GM19395 (cell line): ENCODE data around the gene HACL1.
A peak's percentile ranks its signal among the peaks of the same experiment; 100 is the strongest.

ENCODE experiments used
- ATAC-seq: cut with Tn5 transposase; IDR thresholded peaks from one replicate; pipeline ENCODE4 v1.9.1; 2021; ENCODE audit warnings: mild to moderate bottlenecking, moderate library complexity; ENCODE audit not compliant: unreplicated experiment

The HACL1 gene

DNA sequence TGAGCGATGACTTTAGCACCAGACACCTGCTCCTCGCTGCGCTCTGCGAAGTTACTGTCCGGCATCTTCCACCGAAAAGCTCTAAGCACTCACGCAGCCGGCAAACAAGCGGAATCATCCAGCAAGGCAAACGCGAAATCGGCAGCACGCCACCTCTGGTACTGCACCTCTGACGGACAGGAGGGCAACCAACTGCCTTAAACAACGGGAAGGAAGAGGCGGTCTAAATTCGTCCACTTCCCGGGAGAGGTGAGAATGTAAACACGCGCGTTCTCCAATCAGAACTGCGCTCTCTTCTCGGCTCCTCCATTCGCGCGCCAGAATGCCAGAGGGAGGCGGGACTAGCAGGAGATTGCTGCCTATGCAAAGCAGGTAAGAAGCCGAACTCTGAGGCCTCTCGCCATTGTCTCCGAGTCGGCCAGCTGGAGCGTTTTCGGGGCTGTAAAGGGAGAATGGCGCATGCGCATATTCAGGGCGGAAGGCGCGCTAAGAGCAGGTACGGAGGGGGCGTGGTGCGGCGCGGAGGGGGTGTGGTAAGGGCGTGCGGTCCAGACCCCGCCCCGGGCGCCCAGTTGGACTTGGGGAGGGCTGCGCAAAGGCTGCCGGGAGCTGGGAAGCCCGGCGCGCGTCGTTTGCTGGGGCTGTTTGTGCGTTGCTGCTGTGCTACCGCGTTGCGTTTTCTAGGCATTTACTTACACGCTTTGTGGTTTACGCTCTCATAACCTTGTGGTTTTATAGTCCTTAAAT is at the start of gene HACL1, which contains the start of gene BTD:
Gene HACL1, minus strand, starts transcription at position 171 of the 747 bp plus-strand sequence. Its CDS starts 106 bp downstream, at position 65.
Gene BTD, plus strand, starts transcription at position 347 of the 747 bp plus-strand sequence. CDS start 33,695 bp downstream, outside the sequence.
- ATAC-seq: peak; percentile 96

DNA sequence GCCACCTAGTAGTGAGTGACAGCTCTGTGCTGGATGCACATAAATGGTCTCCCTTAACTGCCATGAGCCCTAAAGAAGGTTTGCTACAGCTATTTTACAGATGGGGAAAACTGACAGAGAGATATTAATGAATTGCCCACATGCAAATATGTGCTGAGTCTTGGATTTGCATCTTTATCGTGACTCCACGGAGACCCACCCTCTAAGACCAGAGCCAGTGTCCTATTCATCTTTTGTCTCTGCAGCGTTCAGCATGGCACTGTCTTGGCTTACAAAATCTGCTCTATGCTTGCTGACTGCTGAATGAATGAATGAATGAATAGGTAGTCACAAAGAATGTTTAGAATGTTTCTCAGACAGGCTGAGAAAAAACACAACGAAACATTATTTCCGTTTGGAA is 48.5 kb upstream of the HACL1 start:
- no peak for ATAC-seq

DNA sequence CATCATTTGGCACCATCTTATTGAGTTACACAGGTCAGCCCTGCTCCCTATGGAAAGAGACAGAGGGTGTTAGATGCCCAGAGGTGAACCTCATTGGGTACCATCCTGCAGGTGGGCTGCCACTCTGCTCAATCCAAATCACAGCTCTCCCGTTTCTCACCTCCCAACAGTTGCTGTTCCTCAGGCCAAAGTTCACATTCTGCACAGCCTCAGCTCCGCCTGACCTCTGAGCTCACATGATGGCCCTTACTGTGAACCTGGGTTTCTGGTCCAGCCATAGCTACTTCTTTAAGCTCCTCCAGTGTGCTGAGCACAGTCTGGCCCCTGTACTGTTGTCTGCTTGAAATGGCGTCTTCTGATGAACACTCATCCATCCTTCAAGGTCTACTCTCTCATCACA is 48.0 kb upstream of the HACL1 start:
- ATAC-seq: no peak

DNA sequence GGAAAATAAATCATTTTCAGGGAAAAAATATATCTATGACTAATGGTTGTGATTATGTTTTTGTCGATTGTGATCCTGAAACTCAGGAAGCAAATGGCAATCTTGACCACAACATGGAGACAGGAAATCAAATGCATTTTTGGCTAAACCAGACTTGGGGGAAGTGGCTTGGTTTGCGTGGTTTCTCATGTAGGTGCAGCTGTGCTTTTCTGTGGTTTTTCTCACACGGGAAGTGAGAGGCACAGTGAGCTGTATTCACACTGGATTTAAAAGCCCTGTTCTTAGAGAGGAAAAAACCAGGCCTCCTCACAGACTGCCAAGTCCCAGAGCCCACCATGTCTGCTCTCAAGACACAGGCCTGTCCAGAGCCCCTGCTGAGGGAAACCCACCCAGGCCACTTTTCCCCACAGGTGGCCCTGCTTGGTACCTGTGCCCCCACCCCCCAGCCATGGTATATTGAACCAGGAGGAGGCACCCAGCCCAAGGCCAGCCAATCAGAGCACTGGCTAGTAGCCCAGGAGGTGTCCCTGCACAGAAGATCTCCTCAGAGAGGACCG is 46.3 kb upstream of the HACL1 start:
- peak; percentile 92 for ATAC-seq

DNA sequence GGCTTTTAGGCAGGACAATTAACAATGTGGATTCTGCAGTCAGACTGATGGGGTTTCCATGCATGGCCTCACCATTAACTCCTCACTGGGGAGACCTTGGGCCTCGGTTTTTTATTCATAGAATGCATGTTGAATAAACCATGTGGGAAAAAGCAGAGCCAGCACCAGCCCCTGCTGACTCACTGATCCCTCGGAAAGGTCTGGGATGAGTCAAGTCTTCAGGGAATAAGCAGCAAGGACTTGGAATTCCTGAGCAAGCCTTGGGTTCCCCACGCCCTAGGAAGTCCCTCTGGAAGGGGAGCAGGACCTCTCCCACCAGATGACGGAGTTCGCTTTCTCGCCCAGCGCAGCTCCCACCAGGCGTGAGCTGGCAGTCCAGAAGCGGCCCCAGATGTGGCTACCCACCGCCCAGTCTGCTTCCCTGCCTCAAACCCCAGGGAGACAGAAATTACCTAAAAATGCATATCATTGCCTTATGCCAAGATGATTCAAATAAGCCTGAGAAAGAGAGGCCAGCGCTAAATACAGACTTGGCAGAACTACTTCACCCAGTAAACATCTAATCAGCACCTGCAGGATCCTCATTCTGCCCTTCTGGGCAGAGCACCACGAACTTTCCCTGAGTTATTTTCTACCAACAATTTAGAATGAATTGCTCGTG is 45.6 kb upstream of the HACL1 start:
- ATAC-seq: peak; percentile 18

DNA sequence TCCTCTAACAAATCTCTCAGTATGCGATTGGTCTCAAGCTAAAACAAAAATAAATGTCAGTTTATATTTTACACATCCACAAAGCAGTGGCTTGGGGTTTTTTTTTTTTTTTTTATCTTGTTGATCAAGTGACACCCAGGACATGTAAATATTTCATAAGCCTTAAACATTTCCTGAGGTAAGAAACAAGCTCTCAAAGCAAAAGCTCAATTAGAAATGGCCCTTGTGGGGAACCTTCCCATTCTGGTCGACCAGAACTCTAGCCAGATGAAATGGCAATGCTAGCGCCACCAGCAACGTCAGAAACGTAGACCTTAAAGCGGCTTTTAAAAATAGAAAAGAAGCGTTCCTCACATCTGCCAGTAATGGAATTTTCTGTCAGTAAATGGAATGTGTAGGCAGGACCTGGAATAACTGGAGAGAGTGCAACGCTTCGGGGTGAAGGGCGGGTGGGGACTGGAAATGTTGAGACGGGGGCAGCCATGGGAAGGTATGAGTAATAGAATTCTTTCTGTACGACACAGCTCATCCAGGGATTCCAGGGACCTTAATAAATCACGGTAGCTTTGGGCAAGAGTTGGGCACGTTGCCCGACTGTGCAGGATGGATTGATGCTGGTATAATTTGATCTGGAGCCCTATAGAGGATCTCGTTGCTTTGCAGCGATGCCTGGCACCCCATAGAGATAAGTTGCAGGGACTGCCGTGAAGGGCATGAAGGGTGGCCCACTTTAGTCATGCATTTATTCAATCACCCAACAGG is 44.6 kb upstream of the HACL1 start:
- ATAC-seq: no peak

DNA sequence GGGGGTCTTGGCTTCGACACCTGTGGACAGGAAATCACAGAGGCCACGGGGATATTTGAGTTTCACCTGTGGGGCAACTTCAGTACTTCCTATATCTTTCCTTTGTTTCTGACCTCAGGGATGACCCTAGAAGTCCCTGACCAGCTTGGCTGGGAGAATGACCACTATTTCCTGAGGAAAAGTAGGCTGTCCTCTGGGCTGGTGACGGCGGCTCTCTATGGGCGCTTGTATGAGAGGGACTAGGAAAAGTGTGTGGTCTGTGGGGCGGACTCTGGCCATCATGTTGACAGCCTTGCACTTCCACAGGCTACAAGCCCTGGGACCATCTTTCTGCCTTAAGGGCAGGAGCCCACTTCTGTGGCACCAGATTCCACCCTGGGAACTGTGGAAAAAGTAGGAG is 43.9 kb upstream of the HACL1 start:
- ATAC-seq: no peak

DNA sequence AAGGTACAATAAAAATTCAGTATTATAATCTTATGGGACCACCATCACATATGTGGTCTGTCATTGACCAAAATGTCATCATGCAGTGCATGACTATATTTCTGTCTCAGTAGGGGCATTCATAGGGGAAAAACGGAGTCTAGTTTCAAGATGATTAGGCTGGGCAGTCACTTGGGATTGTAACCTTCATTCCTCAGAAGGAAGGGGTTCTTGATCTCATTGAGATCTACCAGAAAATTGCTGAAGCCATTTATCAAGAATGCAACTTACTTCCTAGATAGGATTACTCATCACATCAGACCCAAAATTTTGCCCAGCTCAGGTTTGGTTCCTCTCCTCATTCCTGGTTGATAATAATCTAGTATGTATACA is 37.5 kb upstream of the HACL1 start:
- no peak for ATAC-seq

DNA sequence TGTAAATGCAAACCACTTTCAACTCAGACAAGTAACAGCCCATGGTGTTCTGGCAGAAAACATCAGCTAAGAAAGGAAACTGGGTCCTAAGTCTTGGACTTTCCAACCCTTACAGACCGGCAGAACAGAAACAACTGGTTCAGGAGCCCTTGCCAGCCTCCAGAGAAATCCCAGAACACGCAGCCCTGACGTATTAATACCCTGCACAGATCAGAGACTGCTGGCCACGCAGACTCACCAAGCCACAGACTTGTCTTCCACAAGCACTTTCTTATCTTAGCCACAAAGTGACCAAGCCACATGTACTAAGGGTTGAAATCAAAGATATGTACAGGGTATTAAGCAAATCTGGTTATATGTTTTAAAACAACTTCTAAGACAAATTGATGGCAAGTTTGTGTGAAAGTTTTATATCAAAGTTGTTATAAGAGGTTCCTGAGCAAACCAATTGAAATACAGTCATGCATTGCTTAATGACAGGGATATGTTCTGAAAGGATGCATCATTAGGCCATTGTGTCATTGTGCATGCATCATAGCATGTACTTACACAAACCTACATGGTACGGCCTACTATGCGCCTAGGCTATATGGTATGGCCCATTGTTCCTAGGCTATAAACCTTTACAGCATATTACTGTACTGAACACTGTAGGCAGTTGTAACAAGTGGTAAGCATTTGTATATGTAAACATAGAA is 37.0 kb upstream of the HACL1 start:
- ATAC-seq: no peak

DNA sequence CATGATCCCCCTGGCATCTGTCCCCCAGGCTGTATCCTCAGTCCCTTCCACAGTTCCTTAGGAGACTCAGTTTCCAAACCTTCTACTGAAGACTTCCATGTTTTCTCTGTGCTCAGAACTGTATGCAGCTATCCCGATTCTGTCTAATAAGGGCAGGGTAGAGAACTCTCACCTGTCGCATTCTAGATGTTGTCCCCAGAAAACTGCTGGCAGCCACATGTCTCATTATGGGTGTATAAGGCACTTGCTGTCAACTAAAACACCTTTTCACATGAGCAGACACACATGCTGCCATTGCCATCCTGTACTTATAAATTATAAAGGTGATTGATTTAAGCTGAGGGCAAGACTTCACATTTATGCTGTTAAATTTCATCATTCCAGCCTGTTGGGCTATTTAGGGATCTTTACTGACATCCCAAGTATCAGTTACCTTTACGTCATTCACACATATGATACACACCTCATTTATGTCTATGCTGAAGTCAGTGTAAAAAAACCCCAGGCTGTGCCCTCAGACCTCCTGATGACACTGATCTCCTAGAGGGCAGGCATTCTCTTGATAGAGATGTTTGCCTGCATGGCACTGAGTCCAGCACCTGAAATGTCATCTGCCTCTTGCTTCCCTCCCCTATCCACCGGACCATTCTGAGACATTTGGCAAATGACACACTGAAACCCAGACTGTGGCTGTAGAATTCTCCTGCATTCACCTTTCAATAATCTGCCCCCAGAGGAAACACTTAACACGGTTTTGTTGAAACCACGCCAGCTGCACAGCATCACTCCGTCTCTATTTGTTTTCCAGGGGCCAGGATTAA is 36.0 kb upstream of the HACL1 start:
- no peak for ATAC-seq

DNA sequence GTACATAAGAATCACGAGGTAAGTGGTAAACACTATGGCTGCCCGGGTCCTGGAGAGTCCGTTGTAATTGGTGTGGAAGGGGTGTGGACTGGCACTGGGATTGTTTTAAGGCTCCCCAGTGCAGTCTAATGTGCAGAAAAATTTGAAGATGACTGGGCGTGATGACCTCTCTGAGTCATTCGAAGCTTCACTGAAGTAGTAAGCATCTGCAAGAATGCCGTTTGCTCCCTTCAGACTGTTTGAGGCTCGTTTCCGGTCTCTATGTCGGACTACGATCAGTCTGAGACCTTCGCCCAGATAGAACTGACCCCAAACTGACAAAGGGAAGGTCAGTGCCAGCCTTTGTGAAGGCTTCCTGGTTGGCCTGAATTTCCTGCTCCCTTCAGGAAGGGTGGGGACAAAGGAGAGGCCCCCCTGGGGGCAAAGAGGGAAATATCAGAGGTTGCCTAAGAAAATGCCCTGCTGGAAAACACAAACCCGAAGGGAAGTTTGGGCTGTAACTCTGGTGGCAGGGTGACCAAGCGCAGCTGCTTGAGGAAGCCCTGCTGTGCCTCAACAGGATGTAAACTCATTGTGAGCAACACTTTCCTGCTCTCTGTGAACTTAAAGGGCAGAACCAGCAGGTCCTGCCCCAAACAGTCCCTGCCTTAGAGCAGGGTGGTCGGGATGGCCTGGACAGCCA is 34.8 kb upstream of the HACL1 start:
- no peak for ATAC-seq

DNA sequence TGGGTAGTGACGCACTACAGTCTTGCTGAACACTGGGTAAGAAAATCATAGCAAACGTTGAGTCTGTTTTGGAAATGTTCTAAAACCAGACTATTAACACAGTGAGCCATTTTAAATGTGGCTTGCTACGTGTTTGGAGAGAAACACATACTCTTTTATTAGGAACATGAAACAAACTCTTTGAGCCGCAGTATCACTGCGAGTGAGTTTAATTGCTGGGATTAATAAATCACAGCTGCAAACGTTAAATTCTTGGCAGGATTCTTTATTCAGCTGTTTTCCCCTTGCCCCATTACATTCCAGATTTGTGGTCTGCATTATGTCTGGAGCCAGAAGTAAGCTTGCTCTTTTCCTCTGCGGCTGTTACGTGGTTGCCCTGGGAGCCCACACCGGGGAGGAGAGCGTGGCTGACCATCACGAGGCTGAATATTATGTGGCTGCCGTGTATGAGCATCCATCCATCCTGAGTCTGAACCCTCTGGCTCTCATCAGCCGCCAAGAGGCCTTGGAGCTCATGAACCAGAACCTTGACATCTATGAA is 33.8 kb upstream of the HACL1 start:
- ATAC-seq: no peak

DNA sequence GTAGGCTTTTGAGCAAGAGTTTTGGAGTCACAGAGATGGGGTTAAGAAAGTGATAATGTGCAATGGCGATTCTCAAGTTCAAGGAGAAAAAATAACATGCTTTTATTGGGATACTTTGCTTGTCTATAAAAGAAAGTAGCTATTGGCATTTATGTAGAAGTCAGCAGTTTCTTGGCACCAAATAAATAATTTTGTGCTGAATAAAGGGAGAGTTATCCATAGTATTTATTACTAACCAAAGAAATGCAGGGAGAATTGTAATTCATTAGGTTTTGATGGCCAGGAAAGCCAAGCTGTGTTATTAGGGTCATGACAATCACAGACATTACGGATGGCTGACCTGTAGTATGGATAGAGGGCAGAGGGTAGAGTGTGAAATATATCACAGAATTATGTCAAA is 33.3 kb upstream of the HACL1 start:
- ATAC-seq: no peak

DNA sequence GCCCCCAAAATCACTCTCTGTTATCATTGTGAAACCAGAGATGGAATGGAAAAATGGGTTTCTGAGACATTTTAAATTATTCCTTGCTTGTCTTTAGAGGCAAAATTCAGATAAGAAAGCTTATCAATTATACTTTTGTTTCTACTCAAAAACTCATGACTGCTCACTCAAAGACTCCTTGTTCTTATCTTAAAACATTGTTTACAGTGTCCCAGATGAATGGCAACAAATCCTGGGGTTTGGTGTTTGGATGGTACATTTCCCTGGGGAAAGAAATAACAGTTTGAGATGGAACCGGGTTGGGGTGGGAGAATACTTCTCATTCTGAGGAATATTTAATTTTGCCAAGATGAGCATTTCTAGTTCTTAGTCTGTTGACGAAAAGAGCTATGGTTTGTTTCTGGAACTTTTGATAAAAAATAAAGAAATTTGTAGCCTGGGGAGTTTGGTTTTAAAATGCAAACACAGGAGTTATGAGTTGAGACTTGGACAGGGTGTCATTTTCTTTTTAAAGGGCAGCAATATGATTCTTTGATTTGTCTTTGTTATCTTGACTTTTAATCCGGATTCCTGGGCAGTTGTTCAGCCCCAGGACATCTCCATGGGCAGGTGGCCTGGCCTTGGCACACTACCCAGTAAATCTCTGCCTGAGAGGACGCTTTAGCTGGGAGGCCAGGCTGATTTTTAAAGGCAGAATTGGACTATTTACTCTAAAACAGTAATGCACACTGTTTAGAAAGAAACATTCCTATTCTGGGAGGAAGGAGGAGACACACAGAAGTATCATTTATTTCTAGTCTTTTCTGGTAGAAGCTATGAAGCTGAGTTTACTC is 32.6 kb upstream of the HACL1 start:
- ATAC-seq: no peak

DNA sequence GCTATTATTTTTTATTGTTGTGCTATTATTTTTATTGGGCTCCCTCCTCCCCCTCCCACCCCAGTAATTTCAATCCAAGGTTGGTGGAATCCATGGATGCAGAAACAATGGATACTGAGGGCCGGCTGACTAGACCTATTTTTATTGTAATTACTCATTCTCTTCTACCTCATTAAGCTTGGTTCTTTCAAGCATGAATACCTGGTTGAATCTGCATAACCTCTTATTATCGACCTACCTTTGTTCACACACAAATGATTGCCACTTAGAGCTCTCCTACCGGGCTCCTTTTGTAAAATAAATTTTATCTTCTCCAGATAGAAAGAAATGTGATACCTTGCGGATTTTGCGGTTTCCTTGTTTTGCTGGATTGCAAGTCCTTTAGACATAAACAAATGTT is 31.8 kb upstream of the HACL1 start:
- ATAC-seq: no peak

DNA sequence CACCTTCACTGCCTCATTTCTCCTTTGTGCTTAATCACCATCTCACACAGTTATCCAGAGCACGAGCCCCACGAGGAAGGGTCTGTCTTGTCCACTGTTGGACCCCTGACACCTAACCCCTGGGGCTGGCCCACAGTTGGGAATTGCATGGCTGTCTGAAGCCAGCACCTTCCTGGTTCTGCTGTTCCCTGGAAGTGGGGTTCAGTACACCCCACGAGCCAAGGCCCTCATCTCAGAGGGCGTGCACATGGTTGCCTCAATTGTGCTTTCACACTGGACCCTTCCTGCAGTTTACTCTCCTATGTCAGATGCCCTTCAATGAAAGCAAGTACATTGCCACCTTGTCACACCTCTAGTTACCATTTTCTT is 30.8 kb upstream of the HACL1 start:
- no peak for ATAC-seq

DNA sequence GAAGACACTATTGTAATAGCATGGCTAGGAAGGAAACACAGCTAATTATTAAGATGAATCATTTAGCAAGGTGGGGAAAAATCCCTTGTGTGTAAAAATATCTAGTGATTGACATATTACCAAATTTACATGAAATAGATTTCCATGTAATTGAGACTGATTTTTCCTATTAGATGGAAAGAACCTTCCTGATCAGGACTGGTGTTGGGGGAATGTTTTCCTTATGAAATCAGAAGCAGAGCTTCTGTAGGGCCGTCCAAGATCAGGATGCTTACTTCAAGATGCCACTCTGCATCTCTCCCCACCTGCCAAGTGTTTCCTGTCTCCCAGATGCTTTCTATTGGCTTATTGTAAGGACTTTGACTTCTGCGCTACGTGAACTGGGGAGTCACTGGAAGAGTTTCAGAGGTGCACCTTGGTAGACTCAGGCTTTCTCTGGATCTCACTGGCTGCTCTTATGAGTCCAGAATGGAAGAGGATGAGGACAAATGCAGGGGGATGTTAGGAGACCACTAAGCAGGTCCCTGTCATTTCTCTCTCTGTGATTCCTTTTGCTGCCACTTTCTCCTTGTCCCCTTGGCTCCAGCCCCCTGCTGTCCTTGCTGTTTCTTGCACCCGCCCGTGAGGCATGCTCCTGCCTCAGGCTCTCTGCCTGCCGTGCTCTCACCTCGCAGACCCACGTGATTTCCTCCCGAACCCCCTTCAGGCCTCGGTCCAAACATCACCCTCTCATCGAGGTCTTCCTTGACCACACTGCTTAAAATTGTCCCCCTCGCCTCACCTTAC is 30.2 kb upstream of the HACL1 start:
- ATAC-seq: no peak
